Uterus (tissue), 4 donors: Measurements from ENCODE around the gene SPATC1L. TPM values are rescaled to one million over a fixed set of nuclear protein-coding genes. Genes with fewer than 3 reads are reported as not detected.
A peak's percentile ranks its signal among the peaks of the same experiment; 100 is the strongest.

Source experiments
- DNase-seq, 2 donors: peaks; one replicate each; pipeline ENCODE4 v3.0.0-alpha.2; 2019 to 2020
- H3K27ac ChIP-seq, 2 donors: fragments of 200-600 bp; sonication (generic); 1 replicate in 1 of 2; 2 replicates in 1 of 2; pipeline ENCODE4 v1.5.1; 2016 to 2018
- H3K27me3 ChIP-seq, 2 donors: fragments of 200-600 bp; sonication (generic); one replicate each; pipeline ENCODE4 v1.5.1; 2018 to 2019; ENCODE audit warnings: control low read depth in 1 of 2
- H3K36me3 ChIP-seq, 2 donors: fragments of 200-600 bp; sonication (generic); one replicate each; pipeline ENCODE4 v1.5.1; 2019; ENCODE audit warnings: control low read depth in 1 of 2
- H3K4me1 ChIP-seq, 2 donors: fragments of 200-600 bp; sonication (generic); one replicate each; pipeline ENCODE4 v1.5.1; 2018 to 2019; ENCODE audit warnings: control low read depth in 1 of 2
- H3K4me3 ChIP-seq, 2 donors: fragments of 200-600 bp; sonication (generic); 1 replicate in 1 of 2; 2 replicates in 1 of 2; pipeline ENCODE4 v1.5.1; 2018 to 2019; ENCODE audit warnings: mild to moderate bottlenecking in 1 of 2
- H3K9me3 ChIP-seq, 2 donors: fragments of 200-600 bp; sonication (generic); one replicate each; pipeline ENCODE4 v1.5.1; 2019; ENCODE audit warnings: control low read depth in 1 of 2
- POLR2A ChIP-seq, 2 donors: fragments of 450-650 bp; IDR thresholded peaks; one replicate each; pipeline ENCODE4 v1.6.1; 2016; ENCODE audit warnings: antibody characterized with exemption in 2 of 2, mild to moderate bottlenecking in 1 of 2, moderate library complexity in 1 of 2
- intact Hi-C: fragments of 100-400 bp; cut with DNase I; formaldehyde crosslinking; loops from one replicate; pipeline ENCODE4 v1.15.1; 2023; ENCODE audit warnings: low total_unique reads
- total RNA-seq, 4 donors: library from RNA; depleted of rRNA in 3 of 4; stranded (reverse); fragments of >200 nt in 3 of 4; gene quantifications; one replicate each; pipeline versions ENCODE4 v1.1.0 to v1.2.4, GENCODE V29; 2014 to 2023
- TF ChIP-seq, protein P1 (sequence below), 4 experiments: fragments of 200-600 bp in 2 of 4; fragments of 450-650 bp in 2 of 4; sonication (generic) in 2 of 4; IDR thresholded peaks; one replicate each; pipeline ENCODE4 v1.5.1; 2016 to 2019; ENCODE audit warnings: antibody characterized with exemption in 4 of 4, mild to moderate bottlenecking in 2 of 4, moderate library complexity in 1 of 4
- donor health status: DM: yes; HTN: yes; CAD: no.

Gene SPATC1L
- total RNA-seq, 4 donors from 2014 or later: 4.9 to 10.0 (median 6.4) TPM; not detected in 1

DNA sequence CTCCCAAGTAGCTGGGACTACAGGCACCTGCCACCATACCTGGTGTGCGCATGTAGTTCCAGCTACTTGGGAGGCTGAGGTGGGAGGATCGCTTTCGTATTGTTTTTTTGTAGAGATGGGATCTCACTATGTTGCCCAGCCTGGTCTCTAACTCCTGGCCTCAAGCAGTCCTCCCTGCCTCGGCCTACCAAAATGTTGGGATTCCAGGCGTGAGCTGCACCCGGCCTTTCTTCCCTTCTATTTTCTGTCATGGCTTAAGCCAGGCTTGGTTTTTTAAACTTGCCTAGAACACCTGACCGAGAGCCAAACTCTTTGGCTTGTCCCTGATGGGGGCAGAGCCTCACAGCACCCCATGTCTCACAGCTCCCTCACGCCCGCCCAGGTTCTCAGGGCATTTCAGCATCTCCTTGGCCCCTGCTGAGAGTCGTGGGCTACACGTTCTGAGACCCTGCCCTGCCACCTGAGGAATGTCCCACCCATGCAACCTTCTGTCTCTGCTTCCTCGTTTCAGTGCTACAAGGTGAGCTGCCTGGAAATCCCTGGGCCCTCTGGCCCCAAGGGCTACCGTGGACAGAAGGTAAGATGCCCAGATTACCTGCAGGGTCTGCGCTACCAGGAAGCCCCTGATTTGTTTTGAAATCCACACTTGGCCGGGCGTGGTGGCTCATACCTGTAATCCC, 70.6 kb downstream of the SPATC1L start:
- no peak for DNase-seq
- H3K4me3 ChIP-seq: no peak overlapping the region
- no peaks in the 10 kb centered on the region for H3K27me3 ChIP-seq
- no peak overlapping the region for H3K27ac ChIP-seq
- intact Hi-C loops: no loop called here
- no peak for TF ChIP-seq POLR2A (IDR thresholded peaks at IDR 0.05)
- TF ChIP-seq, protein P1, sequence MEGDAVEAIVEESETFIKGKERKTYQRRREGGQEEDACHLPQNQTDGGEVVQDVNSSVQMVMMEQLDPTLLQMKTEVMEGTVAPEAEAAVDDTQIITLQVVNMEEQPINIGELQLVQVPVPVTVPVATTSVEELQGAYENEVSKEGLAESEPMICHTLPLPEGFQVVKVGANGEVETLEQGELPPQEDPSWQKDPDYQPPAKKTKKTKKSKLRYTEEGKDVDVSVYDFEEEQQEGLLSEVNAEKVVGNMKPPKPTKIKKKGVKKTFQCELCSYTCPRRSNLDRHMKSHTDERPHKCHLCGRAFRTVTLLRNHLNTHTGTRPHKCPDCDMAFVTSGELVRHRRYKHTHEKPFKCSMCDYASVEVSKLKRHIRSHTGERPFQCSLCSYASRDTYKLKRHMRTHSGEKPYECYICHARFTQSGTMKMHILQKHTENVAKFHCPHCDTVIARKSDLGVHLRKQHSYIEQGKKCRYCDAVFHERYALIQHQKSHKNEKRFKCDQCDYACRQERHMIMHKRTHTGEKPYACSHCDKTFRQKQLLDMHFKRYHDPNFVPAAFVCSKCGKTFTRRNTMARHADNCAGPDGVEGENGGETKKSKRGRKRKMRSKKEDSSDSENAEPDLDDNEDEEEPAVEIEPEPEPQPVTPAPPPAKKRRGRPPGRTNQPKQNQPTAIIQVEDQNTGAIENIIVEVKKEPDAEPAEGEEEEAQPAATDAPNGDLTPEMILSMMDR (IDR thresholded peaks at IDR 0.05): no peak
- H3K36me3 ChIP-seq: no peaks in the 10 kb centered on the region
- H3K4me1 ChIP-seq: peaks cover 0 to 26% of the 10 kb centered on the region in 2 donors
- no peaks in the 10 kb centered on the region for H3K9me3 ChIP-seq

DNA sequence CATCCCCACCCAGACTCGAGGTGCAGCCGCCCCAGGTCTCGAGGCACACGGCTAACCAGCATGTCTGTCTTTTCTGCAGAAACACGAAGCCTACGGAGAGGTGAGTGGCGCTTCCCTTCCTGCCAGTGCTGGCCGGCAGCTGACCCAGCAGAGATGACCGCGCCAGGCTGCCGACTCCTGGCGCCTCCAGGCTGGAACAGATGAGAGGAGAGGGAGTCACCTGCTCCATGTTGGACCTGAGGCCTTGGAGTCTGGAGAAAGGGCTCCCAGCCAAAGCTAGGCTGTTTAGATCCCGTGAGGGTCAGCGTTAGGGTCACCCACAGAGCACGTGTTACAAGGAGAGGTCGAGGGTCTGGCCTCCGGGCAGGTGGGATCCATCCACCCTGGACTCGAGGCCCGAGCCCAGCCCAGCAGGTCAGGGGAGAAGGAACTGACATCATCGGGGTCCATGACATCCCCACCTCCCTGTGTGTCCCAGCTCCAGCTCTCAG, 71.5 kb downstream of the SPATC1L start:
- Histone ChIP-seq H3K4me1 (peaks cover 0 to 26% of the 10 kb centered on the region in 2 donors), H3K9me3 (no peaks in the 10 kb centered on the region), H3K27me3 (no peaks in the 10 kb centered on the region), H3K4me3 (no peak overlapping the region), H3K36me3 (no peaks in the 10 kb centered on the region), H3K27ac (no peak overlapping the region)
- no peak for TF ChIP-seq POLR2A (IDR thresholded peaks at IDR 0.05)
- TF ChIP-seq, protein P1 (IDR thresholded peaks at IDR 0.05): no peak
- DNase-seq: no peak
- intact Hi-C loops: no loop called here

DNA sequence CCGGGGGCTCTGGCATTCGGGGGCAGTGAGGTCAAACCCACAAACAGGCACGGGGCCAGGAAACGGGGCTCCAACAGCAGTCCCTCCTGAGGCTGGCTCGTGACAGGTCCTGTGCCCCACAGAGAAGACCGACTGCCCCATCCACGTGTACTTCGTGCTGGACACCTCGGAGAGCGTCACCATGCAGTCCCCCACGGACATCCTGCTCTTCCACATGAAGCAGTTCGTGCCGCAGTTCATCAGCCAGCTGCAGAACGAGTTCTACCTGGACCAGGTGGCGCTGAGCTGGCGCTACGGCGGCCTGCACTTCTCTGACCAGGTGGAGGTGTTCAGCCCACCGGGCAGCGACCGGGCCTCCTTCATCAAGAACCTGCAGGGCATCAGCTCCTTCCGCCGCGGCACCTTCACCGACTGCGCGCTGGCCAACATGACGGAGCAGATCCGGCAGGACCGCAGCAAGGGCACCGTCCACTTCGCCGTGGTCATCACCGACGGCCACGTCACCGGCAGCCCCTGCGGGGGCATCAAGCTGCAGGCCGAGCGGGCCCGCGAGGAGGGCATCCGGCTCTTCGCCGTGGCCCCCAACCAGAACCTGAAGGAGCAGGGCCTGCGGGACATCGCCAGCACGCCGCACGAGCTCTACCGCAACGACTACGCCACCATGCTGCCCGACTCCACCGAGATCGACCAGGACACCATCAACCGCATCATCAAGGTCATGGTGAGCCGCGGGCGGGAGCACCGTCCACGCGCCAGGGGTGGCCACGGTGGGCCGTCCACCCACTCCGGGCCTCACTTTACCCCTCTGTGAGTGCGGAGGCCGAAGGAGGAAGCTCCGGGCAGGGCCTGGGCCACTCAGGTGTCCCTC, 72.2 kb downstream of the SPATC1L start:
- H3K4me3 ChIP-seq: no peak overlapping the region
- H3K9me3 ChIP-seq: no peaks in the 10 kb centered on the region
- intact Hi-C loops: no loop called here
- TF ChIP-seq POLR2A (IDR thresholded peaks at IDR 0.05): no peak
- TF ChIP-seq, protein P1 (IDR thresholded peaks at IDR 0.05): no peak
- no peaks in the 10 kb centered on the region for H3K36me3 ChIP-seq
- peaks cover 0 to 26% of the 10 kb centered on the region in 2 donors for H3K4me1 ChIP-seq
- no peaks in the 10 kb centered on the region for H3K27me3 ChIP-seq
- H3K27ac ChIP-seq: no peak overlapping the region
- DNase-seq: peak; percentile 27 to 28

DNA sequence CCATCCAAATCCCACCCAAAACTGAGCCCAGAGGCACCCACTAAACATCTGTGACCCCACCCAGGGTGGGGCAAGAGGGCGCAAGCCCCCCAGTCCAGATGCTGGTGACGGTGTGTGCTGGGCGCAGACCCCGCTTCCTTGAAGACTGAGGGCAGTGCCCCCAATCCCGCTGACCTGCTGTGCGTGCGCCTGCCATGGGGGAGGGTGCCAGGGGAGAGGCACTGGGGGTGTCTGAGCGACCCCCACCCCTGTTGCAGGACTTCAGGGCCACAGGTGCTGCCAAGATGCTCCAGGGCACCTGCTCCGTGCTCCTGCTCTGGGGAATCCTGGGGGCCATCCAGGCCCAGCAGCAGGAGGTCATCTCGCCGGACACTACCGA, 73.1 kb downstream of the SPATC1L start:
- Histone ChIP-seq H3K9me3 (no peaks in the 10 kb centered on the region), H3K4me3 (no peak overlapping the region), H3K27me3 (no peaks in the 10 kb centered on the region), H3K27ac (peak overlapping the region; percentile 58 to 68), H3K36me3 (no peaks in the 10 kb centered on the region), H3K4me1 (peaks cover 0 to 26% of the 10 kb centered on the region in 2 donors)
- no peak for TF ChIP-seq POLR2A (IDR thresholded peaks at IDR 0.05)
- TF ChIP-seq, protein P1 (IDR thresholded peaks at IDR 0.05): no peak
- intact Hi-C loops: no loop called here
- DNase-seq: no peak

Other genes starting within 250 kb of the SPATC1L start
- gene COL6A1, start 202.7 kb downstream of the SPATC1L start, total RNA-seq: 1,000 to 10,000 TPM in 1 of 4 donors, 100 to 1,000 TPM in 3; 621 to 1,160 (median 804) TPM
- gene COL6A2, start 86.3 kb downstream of the SPATC1L start, total RNA-seq: 1,000 to 10,000 TPM in 2 of 4 donors, 100 to 1,000 TPM in 2; 321 to 1,200 (median 948) TPM
- gene FTCD, start 28.9 kb downstream of the SPATC1L start, total RNA-seq: 1 to 10 TPM in 2 of 4 donors, not detected in 2; 4.5 to 7.0 TPM
- gene LSS, start 44.3 kb upstream of the SPATC1L start, total RNA-seq: 10 to 100 TPM; 35.4 to 94.0 (median 41.5) TPM
- gene MCM3AP, start 101.2 kb upstream of the SPATC1L start, total RNA-seq: 100 to 1,000 TPM in 2 of 4 donors, 10 to 100 TPM in 2; 24.1 to 128 (median 93.2) TPM
- 10 to 100 TPM in 3 of 4 donors, 1 to 10 TPM in 1; 2.9 to 78.6 (median 13.0) TPM for gene YBEY, start 101.9 kb upstream of the SPATC1L start, total RNA-seq
- gene C21orf58, start 139.4 kb upstream of the SPATC1L start, total RNA-seq: 1 to 10 TPM in 3 of 4 donors, under 1 TPM in 1; 0.88 to 9.4 (median 5.6) TPM
- gene PCNT, start 139.7 kb upstream of the SPATC1L start, total RNA-seq: 10 to 100 TPM in 2 of 4 donors, 1 to 10 TPM in 2; 6.2 to 29.7 (median 17.1) TPM